ENCODE measurements around the gene CRLF3. TPM values are rescaled to one million over a fixed set of nuclear protein-coding genes. Genes with fewer than 3 reads are reported as not detected.

CRLF3 gene
- total and polyA plus RNA-seq, 7 donors = 3.2 to 6.4 (median 4.2) TPM

DNA sequence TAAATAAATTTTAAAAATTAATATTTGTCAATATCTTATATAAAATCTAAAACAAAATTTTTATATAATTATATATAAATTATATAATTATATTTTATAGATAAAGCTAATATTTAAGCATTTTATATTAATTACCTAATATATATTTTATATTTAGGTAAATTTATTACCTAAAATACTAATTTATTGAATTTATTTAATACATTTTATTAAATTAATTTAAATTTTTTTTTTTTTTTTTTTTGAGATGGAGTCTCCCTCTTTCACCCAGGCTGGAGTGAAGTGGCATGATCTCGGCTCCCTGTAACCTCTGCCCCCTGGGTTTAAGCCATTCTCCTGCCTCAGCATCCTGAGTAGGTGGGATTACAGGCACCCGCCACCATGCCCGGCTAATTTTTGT, 29.7 kb upstream of the CRLF3 start:
- Histone ChIP-seq H3K36me3 (ENCODE audit: insufficient read depth in 1 of 2, low read depth in 1 of 2) (no peaks in the 10 kb centered on the region), H3K27ac (no peak overlapping the region), H3K9me3 (no peaks in the 10 kb centered on the region), H3K4me1 (no peaks in the 10 kb centered on the region), H3K27me3 (ENCODE audit: insufficient read depth in 3 of 3, low read length in 2 of 3) (no peaks in the 10 kb centered on the region), H3K4me3 (no peak overlapping the region)
- no peak for DNase-seq
- 89 to 98% (median 98%) methylated on average over 3 of the region's 3 CpGs for WGBS, 3 donors
- TF ChIP-seq, protein P1, sequence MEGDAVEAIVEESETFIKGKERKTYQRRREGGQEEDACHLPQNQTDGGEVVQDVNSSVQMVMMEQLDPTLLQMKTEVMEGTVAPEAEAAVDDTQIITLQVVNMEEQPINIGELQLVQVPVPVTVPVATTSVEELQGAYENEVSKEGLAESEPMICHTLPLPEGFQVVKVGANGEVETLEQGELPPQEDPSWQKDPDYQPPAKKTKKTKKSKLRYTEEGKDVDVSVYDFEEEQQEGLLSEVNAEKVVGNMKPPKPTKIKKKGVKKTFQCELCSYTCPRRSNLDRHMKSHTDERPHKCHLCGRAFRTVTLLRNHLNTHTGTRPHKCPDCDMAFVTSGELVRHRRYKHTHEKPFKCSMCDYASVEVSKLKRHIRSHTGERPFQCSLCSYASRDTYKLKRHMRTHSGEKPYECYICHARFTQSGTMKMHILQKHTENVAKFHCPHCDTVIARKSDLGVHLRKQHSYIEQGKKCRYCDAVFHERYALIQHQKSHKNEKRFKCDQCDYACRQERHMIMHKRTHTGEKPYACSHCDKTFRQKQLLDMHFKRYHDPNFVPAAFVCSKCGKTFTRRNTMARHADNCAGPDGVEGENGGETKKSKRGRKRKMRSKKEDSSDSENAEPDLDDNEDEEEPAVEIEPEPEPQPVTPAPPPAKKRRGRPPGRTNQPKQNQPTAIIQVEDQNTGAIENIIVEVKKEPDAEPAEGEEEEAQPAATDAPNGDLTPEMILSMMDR (IDR thresholded peaks at IDR 0.05) = no peak
- ATAC-seq = no peak
- intact Hi-C loops (cut with DNase I) = no loop called here

DNA sequence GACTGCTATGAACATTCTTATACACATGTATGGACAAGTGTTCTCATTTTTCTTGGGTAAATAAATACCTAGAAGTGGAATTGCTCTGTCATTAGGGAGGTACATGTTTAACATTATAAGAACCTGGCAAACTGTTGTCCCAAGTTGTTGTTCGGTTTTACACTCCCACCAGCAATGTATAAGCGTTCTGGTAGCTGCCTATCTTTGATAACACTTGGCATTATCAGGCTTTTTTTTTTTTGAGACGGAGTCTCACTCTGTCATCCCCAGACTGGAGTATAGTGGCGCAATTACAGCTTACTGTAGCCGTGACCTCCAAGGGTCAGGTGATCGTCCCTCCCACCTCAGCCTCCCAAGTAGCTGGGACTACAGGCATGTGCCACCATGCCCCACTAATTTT, 23.5 kb upstream of the CRLF3 start:
- H3K27ac ChIP-seq = no peak overlapping the region
- WGBS, 3 donors = 94 to 95% (median 94%) methylated on average over 6 of the region's 6 CpGs
- no peak overlapping the region for H3K4me3 ChIP-seq
- ATAC-seq (no peak), DNase-seq (no peak)
- H3K9me3 ChIP-seq = no peaks in the 10 kb centered on the region
- intact Hi-C loops (cut with DNase I) = no loop called here
- no peaks in the 10 kb centered on the region for H3K27me3 ChIP-seq (ENCODE audit: insufficient read depth in 3 of 3, low read length in 2 of 3)
- no peaks in the 10 kb centered on the region for H3K4me1 ChIP-seq
- TF ChIP-seq, protein P1 (IDR thresholded peaks at IDR 0.05) = no peak
- H3K36me3 ChIP-seq (ENCODE audit: insufficient read depth in 1 of 2, low read depth in 1 of 2) = no peaks in the 10 kb centered on the region

DNA sequence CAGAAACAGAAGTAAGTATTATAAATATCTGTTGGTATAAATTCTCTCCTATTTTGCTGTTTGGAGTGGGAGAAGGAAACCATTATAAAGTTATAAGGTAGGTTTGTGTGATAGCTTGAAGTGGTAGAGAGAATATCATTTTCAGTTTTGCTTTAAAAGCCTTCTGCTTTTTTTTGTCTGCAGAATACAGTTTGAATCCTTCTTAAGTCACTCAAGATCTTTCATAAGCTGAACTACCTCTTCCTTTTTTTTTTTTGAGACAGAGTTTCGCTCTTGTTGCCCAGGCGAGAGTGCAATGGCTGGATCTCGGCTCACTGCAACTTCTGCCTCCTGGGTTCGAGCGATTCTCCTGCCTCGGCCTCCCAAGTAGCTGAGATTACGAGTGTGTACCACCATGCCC, 16.3 kb upstream of the CRLF3 start:
- Histone ChIP-seq H3K36me3 (ENCODE audit: insufficient read depth in 1 of 2, low read depth in 1 of 2) (peaks cover 0 to 3% of the 10 kb centered on the region in 2 donors), H3K9me3 (no peaks in the 10 kb centered on the region), H3K4me3 (no peak overlapping the region), H3K4me1 (no peaks in the 10 kb centered on the region), H3K27me3 (ENCODE audit: insufficient read depth in 3 of 3, low read length in 2 of 3) (no peaks in the 10 kb centered on the region), H3K27ac (no peak overlapping the region)
- TF ChIP-seq, protein P1 (IDR thresholded peaks at IDR 0.05) = no peak
- WGBS, 3 donors = 91 to 96% (median 92%) methylated on average over 7 of the region's 7 CpGs
- ATAC-seq (no peak), DNase-seq (no peak)
- intact Hi-C loops (cut with DNase I) = no loop called here

DNA sequence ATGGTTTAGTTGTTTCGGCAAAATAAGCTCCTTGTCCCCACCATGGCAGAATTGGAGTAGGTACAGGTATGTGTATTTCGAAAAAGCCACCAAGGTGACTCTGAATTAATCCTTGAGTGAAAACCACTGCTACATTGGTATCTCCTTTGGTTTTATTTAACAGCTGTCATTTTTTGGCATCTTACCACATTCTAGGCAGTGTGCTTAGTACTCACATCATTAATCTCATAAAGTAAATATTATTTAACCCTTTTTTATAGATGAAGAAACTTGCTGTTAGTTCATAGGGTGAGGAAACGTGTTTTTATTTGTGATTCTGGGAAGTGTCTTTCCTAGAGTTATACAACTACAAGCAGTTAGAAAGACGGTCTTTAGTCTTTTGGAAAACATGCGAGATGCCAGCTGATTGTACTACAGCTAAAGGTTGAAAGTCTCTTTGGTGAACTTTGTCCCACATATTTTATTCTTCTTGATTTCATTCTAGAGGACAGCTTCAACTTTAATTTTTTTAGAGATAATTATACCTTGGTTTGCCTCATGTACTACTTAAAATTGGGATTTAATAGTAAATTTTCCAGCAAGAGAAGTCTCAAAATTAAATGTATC, 13.8 kb upstream of the CRLF3 start:
- TF ChIP-seq, protein P1 (IDR thresholded peaks at IDR 0.05) = no peak
- H3K27ac ChIP-seq = no peak overlapping the region
- no peak for DNase-seq
- H3K4me3 ChIP-seq = no peak overlapping the region
- no peaks in the 10 kb centered on the region for H3K27me3 ChIP-seq (ENCODE audit: insufficient read depth in 3 of 3, low read length in 2 of 3)
- H3K4me1 ChIP-seq = no peaks in the 10 kb centered on the region
- no peaks in the 10 kb centered on the region for H3K9me3 ChIP-seq
- H3K36me3 ChIP-seq (ENCODE audit: insufficient read depth in 1 of 2, low read depth in 1 of 2) = peaks cover 0 to 3% of the 10 kb centered on the region in 2 donors
- intact Hi-C loops (cut with DNase I) = no loop called here
- ATAC-seq = no peak
- WGBS, 3 donors = 90 to 94% (median 91%) methylated on average over 5 of the region's 5 CpGs
